ENCODE results near the gene KCNN2.

Gene KCNN2

GRCh38 chr5:114391321-114391720 is 29.5 kb downstream of the KCNN2 start:
- H2AFZ ChIP-seq (ENCODE audit: low read length, unreplicated experiment), result no peak overlapping the region

GRCh38 chr5:114393159-114393558 is 31.3 kb downstream of the KCNN2 start:
- H3K79me2 ChIP-seq (ENCODE audit: control insufficient read depth, insufficient read depth, low read length, unreplicated experiment), result no peaks in the 10 kb centered on the region
- no peak overlapping the region for H3K27ac ChIP-seq (ENCODE audit: low read depth, low read length)
- no peaks in the 10 kb centered on the region for H3K27me3 ChIP-seq (ENCODE audit: insufficient read depth, low read length)
- H3K36me3 ChIP-seq (ENCODE audit: insufficient read depth, low read length), result no peaks in the 10 kb centered on the region
- H2AFZ ChIP-seq (ENCODE audit: low read length, unreplicated experiment), result no peak overlapping the region
- H3K4me3 ChIP-seq (ENCODE audit: low read depth, low read length), result no peak overlapping the region
- no peaks in the 10 kb centered on the region for H3K4me1 ChIP-seq (ENCODE audit: control insufficient read depth, insufficient read depth, low read length, unreplicated experiment)

More at GRCh38 chr5:114391321-114391720, 29.5 kb downstream of the KCNN2 start:
- Histone ChIP-seq H3K36me3 (ENCODE audit: insufficient read depth, low read length) (no peaks in the 10 kb centered on the region), H3K79me2 (ENCODE audit: control insufficient read depth, insufficient read depth, low read length, unreplicated experiment) (no peaks in the 10 kb centered on the region), H3K27ac (ENCODE audit: low read depth, low read length) (no peak overlapping the region), H3K4me1 (ENCODE audit: control insufficient read depth, insufficient read depth, low read length, unreplicated experiment) (no peaks in the 10 kb centered on the region), H3K27me3 (ENCODE audit: insufficient read depth, low read length) (no peaks in the 10 kb centered on the region), H3K4me3 (ENCODE audit: low read depth, low read length) (no peak overlapping the region)

- no peaks in the 10 kb centered on the region for H3K36me3 ChIP-seq (ENCODE audit: insufficient read depth, low read length)
- H2AFZ ChIP-seq (ENCODE audit: low read length, unreplicated experiment), result no peak overlapping the region
- no peak overlapping the region for H3K27ac ChIP-seq (ENCODE audit: low read depth, low read length)
- H3K4me1 ChIP-seq (ENCODE audit: control insufficient read depth, insufficient read depth, low read length, unreplicated experiment), result no peaks in the 10 kb centered on the region
- H3K79me2 ChIP-seq (ENCODE audit: control insufficient read depth, insufficient read depth, low read length, unreplicated experiment), result no peaks in the 10 kb centered on the region
- H3K27me3 ChIP-seq (ENCODE audit: insufficient read depth, low read length), result no peaks in the 10 kb centered on the region
- no peak overlapping the region for H3K4me3 ChIP-seq (ENCODE audit: low read depth, low read length)
These were observed 40.3 kb downstream of the KCNN2 start for GRCh38 chr5:114402206-114402605.

- no peaks in the 10 kb centered on the region for H3K36me3 ChIP-seq (ENCODE audit: insufficient read depth, low read length)
- no peak overlapping the region for H2AFZ ChIP-seq (ENCODE audit: low read length, unreplicated experiment)
These were observed 45.9 kb downstream of the KCNN2 start for GRCh38 chr5:114407783-114408182.

GRCh38 chr5:114408847-114409246 is 47.0 kb downstream of the KCNN2 start:
- Histone ChIP-seq H3K4me1 (ENCODE audit: control insufficient read depth, insufficient read depth, low read length, unreplicated experiment) (no peaks in the 10 kb centered on the region), H3K79me2 (ENCODE audit: control insufficient read depth, insufficient read depth, low read length, unreplicated experiment) (no peaks in the 10 kb centered on the region), H3K27me3 (ENCODE audit: insufficient read depth, low read length) (no peaks in the 10 kb centered on the region), H3K27ac (ENCODE audit: low read depth, low read length) (no peak overlapping the region), H3K36me3 (ENCODE audit: insufficient read depth, low read length) (no peaks in the 10 kb centered on the region), H2AFZ (ENCODE audit: low read length, unreplicated experiment) (no peak overlapping the region), H3K4me3 (ENCODE audit: low read depth, low read length) (no peak overlapping the region)

More at GRCh38 chr5:114407783-114408182, 45.9 kb downstream of the KCNN2 start:
- H3K4me3 ChIP-seq (ENCODE audit: low read depth, low read length), result no peak overlapping the region
- no peaks in the 10 kb centered on the region for H3K79me2 ChIP-seq (ENCODE audit: control insufficient read depth, insufficient read depth, low read length, unreplicated experiment)
- H3K4me1 ChIP-seq (ENCODE audit: control insufficient read depth, insufficient read depth, low read length, unreplicated experiment), result no peaks in the 10 kb centered on the region
- H3K27ac ChIP-seq (ENCODE audit: low read depth, low read length), result no peak overlapping the region
- H3K27me3 ChIP-seq (ENCODE audit: insufficient read depth, low read length), result no peaks in the 10 kb centered on the region

- no peak overlapping the region for H3K27ac ChIP-seq (ENCODE audit: low read depth, low read length)
- no peaks in the 10 kb centered on the region for H3K27me3 ChIP-seq (ENCODE audit: insufficient read depth, low read length)
- no peaks in the 10 kb centered on the region for H3K79me2 ChIP-seq (ENCODE audit: control insufficient read depth, insufficient read depth, low read length, unreplicated experiment)
- no peak overlapping the region for H3K4me3 ChIP-seq (ENCODE audit: low read depth, low read length)
- no peak overlapping the region for H2AFZ ChIP-seq (ENCODE audit: low read length, unreplicated experiment)
- no peaks in the 10 kb centered on the region for H3K4me1 ChIP-seq (ENCODE audit: control insufficient read depth, insufficient read depth, low read length, unreplicated experiment)
- no peaks in the 10 kb centered on the region for H3K36me3 ChIP-seq (ENCODE audit: insufficient read depth, low read length)
These were observed 49.6 kb downstream of the KCNN2 start for GRCh38 chr5:114411380-114411931.

GRCh38 chr5:114412510-114413171 is 50.8 kb downstream of the KCNN2 start:
- H3K27me3 ChIP-seq (ENCODE audit: insufficient read depth, low read length), result no peaks in the 10 kb centered on the region

GRCh38 chr5:114415760-114416159 is 53.9 kb downstream of the KCNN2 start:
- H3K36me3 ChIP-seq (ENCODE audit: insufficient read depth, low read length), result no peaks in the 10 kb centered on the region
- H3K4me1 ChIP-seq (ENCODE audit: control insufficient read depth, insufficient read depth, low read length, unreplicated experiment), result no peaks in the 10 kb centered on the region
- no peak overlapping the region for H3K27ac ChIP-seq (ENCODE audit: low read depth, low read length)
- no peak overlapping the region for H2AFZ ChIP-seq (ENCODE audit: low read length, unreplicated experiment)
- no peak overlapping the region for H3K4me3 ChIP-seq (ENCODE audit: low read depth, low read length)
- no peaks in the 10 kb centered on the region for H3K27me3 ChIP-seq (ENCODE audit: insufficient read depth, low read length)
- H3K79me2 ChIP-seq (ENCODE audit: control insufficient read depth, insufficient read depth, low read length, unreplicated experiment), result no peaks in the 10 kb centered on the region

More at GRCh38 chr5:114412510-114413171, 50.8 kb downstream of the KCNN2 start:
- no peaks in the 10 kb centered on the region for H3K36me3 ChIP-seq (ENCODE audit: insufficient read depth, low read length)
- H3K27ac ChIP-seq (ENCODE audit: low read depth, low read length), result no peak overlapping the region
- H3K79me2 ChIP-seq (ENCODE audit: control insufficient read depth, insufficient read depth, low read length, unreplicated experiment), result no peaks in the 10 kb centered on the region
- no peak overlapping the region for H3K4me3 ChIP-seq (ENCODE audit: low read depth, low read length)
- no peaks in the 10 kb centered on the region for H3K4me1 ChIP-seq (ENCODE audit: control insufficient read depth, insufficient read depth, low read length, unreplicated experiment)
- H2AFZ ChIP-seq (ENCODE audit: low read length, unreplicated experiment), result no peak overlapping the region

- H3K27me3 ChIP-seq (ENCODE audit: insufficient read depth, low read length), result no peaks in the 10 kb centered on the region
- no peaks in the 10 kb centered on the region for H3K36me3 ChIP-seq (ENCODE audit: insufficient read depth, low read length)
- H2AFZ ChIP-seq (ENCODE audit: low read length, unreplicated experiment), result no peak overlapping the region
- H3K4me3 ChIP-seq (ENCODE audit: low read depth, low read length), result no peak overlapping the region
- no peak overlapping the region for H3K27ac ChIP-seq (ENCODE audit: low read depth, low read length)
- H3K4me1 ChIP-seq (ENCODE audit: control insufficient read depth, insufficient read depth, low read length, unreplicated experiment), result no peaks in the 10 kb centered on the region
- H3K79me2 ChIP-seq (ENCODE audit: control insufficient read depth, insufficient read depth, low read length, unreplicated experiment), result no peaks in the 10 kb centered on the region
These were observed 54.4 kb downstream of the KCNN2 start for GRCh38 chr5:114416254-114416653.

GRCh38 chr5:114417519-114417918 is 55.6 kb downstream of the KCNN2 start:
- Histone ChIP-seq H3K27ac (ENCODE audit: low read depth, low read length) (no peak overlapping the region), H2AFZ (ENCODE audit: low read length, unreplicated experiment) (no peak overlapping the region), H3K79me2 (ENCODE audit: control insufficient read depth, insufficient read depth, low read length, unreplicated experiment) (no peaks in the 10 kb centered on the region), H3K27me3 (ENCODE audit: insufficient read depth, low read length) (no peaks in the 10 kb centered on the region), H3K36me3 (ENCODE audit: insufficient read depth, low read length) (no peaks in the 10 kb centered on the region), H3K4me3 (ENCODE audit: low read depth, low read length) (no peak overlapping the region), H3K4me1 (ENCODE audit: control insufficient read depth, insufficient read depth, low read length, unreplicated experiment) (no peaks in the 10 kb centered on the region)

All from ACC112 (cell line).